Activated CD4-positive, alpha-beta T cell treated with anti-CD3 and anti-CD28 coated beads, Interleukin-2, amount 50 U/mL, for 1 hour (primary cell): ENCODE data around the gene CNR2.
"Not testable (repeated sequence)": the region's sequence is repeated elsewhere in the genome, so short reads cannot be mapped to it uniquely, and the experiment has no call there.

Experiments used
- DNase-seq: peaks from one replicate; pipeline ENCODE4 v3.0.0-alpha.2; 2020

Gene CNR2

DNA sequence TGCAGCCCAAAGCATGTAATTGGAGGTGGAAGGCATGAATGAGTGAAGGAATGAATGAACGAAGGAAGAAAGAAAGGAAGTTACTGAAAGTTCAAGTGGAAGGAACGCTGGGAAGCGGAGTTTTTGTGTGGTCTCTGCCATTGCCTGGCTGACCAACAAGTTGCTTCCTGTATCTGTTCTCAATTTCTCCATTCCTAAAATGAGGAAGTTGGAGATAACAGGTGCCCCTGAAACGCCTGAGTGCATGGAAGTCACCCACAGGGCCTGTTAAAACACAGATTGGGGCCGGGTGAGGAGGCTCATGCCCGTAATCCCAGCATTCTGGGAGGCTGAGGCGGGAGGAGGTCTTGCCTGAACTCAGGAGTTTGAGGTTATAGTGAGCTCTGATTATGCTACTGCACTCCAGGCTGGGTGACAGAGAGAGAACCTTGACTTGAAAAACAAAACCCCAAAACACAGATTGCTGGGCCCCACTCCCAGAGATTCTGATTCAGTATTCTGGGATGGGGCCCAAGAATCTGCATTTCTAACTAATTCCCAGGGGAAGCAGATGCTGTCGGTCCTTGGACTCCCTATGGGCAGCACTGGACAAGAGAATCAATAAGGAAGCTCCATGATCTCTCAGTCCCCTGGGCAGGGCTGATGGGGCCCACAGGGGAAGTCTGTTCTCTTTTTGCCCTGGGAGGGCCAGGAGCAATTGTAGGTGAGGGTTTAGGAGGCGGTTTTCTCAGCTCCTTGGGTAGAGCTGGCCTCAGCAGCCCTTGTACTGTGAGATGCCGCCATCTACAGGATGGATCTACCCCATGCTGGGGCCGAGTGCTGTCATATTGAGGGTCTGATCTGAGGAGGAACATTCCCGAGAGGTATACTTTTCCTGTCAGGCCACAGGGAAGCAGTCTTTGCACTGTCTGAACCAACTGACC lies 3.3 kb upstream of the CNR2 start:
- peak; percentile 26 for DNase-seq

DNA sequence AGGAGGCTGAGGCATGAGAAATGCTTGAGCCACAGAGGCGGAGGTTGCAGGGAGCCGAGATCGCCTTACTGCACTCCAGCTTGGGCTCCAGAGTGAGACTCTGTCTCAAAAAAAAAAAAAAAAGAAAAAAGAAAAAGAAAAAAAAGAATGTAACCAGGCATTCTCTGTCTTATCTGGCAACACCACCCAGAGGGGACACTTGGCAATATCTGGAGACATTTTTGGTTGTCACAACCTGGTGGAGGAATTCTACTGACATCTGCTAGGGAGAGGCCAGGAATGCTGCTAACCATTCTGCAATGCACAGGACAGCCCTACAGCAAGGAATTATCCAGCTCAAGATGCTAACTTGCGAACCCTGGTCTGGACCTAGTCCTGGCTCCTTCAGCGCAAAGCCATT lies 2.3 kb upstream of the CNR2 start:
- DNase-seq = no peak

DNA sequence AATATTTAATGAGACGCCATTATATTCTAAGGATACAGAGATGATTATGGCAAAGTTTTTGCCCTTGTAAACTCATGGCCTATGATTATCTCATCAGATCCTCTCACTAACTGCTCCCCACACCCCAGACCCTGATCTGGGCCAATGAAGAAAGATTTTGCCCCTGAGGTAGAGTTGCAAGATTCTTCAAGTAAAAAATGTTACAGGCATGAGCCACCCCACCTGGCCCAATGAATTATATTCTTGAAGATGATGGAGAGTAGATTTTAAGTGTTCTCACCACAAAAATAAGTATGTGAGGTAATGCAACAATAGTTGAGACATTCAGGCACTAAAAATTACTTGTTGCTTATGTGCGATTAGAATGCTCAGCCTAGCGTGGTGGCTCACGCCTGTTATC lies 1.8 kb upstream of the CNR2 start:
- DNase-seq = no peak

DNA sequence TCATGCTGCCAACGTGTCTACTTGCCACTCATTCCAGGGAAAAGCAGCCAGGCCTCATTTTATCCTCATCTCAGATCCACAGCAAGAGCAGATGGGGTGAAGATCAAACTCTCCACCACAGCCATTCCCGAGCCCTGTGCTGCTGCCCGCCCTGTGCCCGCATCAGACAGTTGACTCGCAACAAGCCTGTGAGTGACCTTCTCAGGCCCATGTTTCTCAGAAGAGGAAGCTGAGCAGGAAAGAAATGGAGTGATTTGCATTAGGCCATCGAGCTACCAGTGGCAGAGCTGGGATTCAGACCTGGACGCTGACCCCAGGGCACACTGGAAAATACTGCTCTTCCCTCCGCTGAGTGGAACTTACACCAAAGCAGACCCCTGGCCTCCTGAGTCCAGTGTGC lies 1.2 kb downstream of the CNR2 start:
- DNase-seq = no peak

DNA sequence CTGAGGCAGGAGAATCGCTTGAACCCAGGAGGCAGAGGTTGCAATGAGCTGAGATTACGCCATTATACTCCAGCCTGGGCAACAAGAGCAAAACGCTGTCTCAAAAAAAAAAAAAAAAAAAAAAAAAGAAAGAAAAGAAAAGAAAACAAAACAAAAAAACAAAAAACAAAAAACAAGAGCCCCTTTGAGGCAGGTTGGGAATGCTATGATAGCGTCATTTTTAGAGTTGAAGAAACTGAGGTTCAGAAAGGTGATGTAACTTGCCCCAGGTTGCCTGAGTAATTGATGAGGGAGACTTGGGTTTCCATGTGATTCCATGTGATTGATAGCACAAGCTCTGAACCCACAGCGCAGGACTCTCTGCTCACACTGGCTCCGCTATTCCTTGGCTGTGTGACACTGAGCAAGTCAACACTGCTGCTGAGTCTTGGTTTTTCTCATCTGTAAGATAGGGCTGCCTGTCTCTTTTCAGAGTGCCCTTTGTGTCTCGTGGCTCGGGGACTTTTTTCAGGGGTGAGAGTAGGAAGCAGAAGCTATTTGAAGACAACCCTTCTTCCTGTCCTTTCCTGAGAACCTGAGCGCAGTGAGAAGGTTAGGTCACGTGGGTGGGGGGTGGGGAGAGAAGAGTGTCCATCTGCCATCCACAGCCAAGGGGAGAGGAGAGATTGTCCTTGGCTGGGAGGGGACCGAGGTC lies 2.5 kb downstream of the CNR2 start:
- DNase-seq = no peak

DNA sequence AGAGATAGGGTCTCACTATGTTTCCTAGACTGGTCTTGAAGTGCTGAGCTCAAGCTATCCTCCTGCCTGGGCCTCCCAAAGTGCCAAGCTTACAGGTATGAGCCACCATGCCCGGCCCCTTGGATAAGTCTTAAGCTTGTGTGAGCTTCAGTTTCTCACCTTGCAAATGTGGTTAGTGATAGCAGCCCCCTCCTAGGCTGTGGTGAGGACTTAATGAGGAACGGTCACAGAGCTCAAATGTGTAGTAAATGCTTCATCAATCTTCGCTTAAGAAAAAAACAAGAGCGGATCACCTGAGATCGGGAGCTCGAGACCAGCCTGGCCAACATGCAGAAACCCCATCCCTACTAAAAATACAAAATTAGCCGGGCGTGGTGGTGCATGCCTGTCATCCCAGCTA lies 3.0 kb downstream of the CNR2 start:
- no peak for DNase-seq

DNA sequence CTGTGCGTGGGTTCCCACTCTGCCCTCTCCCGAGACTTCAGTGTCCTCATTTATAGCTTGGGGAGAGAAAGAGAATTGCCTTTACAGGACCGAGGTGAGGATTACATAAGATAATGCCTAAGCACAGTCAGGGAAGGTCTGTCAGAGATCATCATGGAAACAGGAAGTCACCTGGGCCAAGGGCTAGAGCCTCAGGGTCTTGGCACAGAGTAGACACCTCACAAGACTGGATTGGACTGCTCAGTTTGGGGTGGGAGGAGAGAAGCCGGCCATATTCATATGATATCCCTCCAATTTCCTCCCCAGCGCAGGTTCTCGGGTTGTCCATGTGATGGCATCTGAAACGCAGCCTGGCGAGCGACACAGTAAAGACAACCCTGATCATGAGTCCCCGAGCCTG lies 3.8 kb downstream of the CNR2 start:
- no peak for DNase-seq

DNA sequence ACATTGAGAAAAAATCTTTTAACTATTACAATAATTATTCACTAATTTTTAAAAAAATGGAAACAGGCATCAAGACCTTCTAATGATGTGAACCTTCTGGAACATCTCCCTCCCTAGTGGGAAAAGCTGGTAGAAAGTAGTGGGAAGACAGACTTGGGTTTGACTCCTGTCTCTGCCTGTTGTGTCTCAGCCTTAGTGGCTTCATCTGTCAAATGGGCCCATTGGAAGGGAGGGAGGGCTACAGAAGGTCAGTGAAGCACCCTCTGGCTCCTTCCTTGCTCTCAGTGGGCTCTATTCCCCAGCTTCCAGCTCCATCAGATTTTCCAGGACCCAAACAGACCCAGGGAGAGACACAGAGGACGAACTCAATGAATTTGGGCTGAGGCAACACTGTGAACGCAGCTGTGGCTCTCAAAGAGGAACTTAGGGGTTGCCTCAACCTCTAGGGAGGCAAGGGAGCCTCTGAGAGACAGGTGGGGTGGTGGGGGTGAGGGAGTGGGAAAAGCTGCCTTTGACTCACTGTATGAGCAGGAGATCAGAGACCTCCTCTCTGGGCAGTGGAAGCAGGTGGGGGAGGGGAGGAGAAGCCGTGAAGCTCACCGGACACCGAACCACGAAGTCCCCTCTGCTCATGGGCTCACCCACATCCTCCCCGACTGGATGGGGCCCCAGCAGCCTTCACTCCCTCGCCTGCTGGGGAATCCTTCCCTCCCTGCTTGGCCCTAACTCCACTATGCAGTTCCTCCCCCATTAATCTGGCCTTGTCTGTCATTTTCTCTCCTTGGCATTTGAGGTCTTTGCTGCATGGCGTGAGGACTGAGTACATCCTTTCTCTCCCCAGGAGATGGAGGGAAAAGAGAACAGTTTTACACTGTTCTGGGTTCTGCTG lies 4.5 kb downstream of the CNR2 start:
- DNase-seq = no peak

DNA sequence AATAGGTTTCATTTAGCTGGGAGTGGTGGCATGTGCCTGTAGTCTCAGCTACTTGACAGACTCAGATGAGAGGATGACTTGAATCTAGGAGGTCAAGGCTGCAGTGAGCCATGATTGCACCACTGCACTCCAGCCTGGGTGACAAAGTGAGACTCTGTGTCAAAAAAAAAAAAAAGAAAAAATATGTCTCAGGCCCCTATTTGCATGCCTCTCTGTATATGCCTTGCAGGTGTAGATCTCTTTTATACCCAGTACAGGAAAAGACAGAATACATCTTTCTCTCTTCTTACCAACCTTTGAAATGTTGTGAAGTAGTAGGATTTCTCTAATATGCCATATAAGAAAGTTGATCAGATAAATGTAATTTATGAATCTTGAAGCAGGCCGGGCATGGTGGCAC lies 6.4 kb downstream of the CNR2 start:
- no peak for DNase-seq

DNA sequence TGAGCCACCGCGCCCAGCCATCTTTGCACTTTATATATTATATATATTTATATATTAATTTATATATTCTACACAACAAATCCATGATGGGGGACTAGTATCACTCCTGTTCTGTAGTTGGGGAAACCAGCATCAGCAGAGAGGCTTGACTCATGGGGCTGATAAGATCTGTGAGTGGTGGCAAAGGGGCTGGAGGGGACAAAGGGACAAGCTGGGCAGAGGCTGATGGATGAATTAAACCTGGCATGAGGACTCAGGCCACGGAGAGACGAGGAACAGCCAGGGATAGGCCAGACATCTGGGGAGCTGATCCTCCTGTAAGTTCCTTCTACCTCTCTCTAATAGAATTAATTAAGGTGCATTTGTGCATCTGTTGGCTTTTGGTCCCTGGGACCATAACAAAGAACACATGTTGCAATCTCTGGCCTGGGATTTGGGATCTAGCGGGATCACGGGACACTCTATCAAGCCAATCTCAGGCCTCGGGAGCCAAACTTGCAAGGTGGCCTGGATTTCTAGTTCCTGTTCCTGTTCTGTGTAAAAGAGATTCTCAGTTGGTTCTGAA lies 7.6 kb downstream of the CNR2 start:
- no peak for DNase-seq

DNA sequence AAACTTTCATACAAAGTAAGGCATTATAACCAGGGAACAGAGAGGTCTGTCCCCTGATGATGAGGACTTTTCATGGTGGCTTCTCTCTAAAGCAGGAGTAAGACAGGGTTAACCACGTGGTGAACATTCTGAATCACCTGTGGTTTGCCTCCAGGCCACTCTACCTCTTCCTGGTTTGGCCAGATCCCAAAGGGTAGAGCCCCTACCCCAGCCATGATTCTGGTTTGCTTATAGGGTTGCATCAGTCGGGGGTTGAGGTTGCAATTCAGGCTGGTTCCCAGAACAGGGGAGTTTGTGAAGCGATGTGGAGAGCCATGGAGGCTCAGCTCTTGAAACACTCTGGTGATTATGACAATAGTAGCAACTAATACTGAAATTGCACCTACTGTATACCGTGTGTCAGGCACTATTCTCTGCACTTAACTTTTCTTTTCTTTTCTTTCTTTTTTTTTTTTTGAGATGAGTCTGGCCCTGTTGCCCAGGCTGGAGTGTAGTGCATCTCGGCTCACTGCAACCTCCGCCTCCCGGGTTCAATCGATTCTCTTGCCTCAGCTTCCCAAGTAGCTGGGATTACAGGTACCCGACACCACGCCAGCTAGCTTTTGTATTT lies 8.3 kb downstream of the CNR2 start:
- no peak for DNase-seq

DNA sequence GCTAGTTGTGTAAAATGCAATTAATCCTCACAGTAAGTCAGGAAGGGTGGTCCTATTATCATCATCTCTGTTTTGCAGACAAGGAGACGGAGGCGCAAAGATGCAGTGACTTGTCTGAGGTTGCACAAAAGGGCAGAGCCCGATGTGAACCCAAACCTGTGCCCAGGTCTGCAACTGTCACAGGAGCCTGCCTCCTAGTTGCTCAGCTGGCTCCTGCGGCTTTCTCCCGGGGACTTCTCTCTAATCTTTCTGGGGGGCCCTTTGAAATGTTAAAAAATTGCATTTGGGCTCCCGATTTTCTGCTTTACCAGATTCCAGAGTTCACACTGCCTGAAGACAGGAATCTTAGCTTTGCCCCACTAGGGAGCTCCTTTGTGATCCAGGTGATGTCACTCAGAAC lies 9.4 kb downstream of the CNR2 start:
- DNase-seq = no peak

DNA sequence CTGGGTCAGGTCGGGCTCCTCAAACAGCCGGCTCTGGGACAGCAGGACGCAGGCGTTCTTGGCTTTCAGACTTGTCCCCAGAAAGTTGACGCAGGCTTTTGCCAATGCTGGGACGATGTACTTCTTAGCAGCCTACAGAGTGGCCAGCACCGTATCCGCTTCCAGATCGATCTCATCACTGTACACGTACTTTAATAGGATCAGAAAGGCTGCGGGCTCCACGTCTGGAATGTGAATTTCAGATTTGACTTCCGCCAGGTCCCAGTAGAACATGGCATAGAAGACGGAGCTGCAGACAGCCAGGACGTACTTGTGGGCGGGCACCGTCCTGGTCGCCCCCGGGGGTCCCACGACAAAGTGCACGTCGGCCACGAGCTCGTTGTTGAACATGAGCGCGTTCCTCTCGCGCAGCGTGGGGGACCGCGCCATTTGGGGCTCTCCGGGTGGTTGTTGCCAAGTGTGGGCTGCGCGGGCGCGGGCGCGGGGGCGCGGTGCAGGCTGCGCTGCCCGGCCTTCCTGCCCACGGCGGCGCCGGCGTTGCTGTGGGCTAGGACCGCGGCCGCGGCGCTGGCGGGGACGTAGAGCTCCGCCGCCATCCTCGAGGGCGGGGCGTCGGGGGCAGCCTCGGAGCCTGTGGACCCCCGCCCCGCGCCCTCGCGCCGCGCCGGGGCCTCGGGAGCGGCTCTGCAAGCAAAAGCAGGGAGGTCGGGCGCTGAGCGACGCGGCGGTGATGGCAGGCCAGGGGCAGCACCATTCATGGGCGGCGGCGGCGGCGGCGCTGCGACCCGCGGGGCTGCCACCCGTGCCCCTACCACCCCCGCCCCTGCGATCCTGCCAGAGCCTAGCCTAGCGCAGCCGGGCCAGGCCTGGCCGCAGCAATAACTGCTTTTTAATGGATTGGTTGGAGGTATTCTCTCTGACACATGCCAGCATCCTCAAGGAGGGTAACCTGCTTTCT lies 10.6 kb downstream of the CNR2 start:
- no peak for DNase-seq

DNA sequence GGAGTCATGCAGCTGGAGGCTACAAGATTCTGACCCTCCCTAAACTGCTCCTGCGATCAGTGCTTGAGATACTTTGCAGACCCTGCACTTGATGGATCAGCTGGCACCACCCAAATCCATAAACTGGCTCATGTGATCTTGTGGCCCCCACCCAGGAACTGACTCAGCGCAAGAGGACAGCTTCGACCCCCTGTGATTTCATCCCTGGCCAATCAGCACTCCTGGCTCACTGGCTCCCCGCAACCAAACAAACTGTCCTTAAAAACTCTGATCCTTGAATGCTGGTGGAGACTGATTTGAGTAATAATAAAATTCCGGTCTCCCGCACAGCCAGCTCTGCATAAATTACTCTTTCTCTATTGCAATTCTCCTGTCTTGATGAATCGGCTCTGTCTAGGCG lies 13.1 kb downstream of the CNR2 start:
- DNase-seq = not testable (repeated sequence)

DNA sequence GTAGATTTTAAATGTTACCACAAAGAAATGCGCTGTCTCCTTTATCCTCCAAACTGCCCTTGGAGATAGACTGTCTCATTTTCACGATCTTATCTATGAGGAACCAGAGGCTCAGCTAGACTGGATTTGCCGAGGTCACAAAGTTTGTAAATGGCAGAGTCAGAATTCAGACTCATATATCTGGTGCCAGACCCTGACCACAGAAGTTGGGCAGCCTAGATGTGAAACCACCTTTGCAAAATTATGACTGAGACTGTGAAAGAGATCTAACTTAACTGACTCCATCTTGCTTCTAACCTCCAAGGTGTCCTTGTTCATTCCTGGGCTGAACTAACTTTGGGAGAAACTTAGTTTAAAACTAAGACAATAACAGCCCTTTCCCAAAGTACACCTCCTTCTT lies 14.1 kb downstream of the CNR2 start:
- DNase-seq = no peak

DNA sequence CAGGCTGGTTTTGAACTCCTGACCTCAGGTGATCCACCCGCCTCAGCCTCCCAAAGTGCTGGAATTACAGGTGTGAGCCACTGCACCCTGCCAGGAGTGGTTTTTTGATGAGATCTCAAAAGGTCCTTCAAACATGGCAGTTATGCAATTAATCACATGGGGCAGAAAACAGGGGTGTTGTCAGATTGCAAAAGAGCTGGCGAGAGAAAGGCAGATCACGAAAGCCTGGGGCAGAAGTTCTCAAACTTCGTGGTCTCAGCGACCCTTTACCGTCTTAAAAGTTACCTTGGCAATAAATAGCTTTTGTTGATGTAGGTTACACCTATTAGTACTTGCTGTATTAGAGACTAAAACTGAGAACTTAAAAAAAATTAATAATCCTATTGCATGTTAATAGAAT lies 16.1 kb downstream of the CNR2 start:
- DNase-seq = no peak

DNA sequence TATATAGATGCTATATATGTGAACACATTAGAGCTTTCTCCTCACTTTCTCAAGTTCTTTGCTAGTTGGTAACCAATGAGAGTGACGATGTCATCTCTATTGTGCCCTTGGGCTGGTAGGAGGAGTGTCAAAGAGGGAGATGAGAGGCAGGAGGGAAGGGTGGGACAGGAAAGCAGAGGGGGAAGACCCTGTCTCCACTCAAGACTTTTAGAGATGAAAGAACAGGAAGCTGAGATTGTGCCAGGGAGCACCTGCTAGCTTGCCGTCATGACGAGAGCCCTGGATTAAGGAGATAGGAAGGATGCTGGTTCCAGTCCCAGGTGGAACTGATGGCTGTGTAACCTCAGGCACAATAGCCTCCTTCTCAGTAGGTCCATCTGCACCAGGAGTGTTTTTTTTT lies 16.7 kb downstream of the CNR2 start:
- DNase-seq = no peak

DNA sequence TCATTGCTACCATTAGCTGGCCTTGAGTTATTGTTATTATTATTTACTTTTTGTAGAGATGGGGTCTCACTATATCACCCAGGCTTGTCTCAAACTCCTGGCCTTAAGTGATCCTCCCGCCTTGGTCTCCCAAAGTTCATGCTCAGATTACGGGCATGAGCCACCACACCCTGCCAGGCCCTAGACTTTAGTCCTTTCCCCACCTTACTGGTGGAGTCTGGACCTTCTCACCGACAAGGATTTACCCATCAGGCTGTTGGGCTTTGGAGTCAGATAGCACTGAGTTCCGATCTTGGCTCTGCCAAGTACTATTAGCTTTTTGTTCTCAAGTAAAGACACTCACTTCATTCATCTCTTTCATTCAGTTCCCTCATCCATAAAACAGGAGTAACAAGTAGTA lies 17.2 kb downstream of the CNR2 start:
- no peak for DNase-seq

DNA sequence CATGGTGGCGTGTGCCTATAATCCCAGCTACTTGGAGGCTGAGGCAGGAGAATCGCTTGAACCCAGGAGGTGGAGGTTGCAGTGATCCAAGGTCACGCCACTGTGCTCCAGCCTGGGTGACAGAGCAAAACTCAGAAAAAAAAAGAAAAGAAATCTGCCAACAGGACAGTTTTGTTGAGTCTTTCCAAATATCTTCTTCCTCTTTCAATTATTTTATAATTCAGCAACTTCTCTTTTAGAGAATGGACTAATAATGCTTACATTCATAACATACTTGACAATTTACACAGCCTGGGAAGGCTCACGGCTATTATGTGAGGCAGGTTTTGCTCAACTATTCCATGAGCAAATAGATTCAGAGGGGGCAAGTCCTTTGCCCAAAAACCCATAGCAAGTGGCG lies 18.1 kb downstream of the CNR2 start:
- no peak for DNase-seq

DNA sequence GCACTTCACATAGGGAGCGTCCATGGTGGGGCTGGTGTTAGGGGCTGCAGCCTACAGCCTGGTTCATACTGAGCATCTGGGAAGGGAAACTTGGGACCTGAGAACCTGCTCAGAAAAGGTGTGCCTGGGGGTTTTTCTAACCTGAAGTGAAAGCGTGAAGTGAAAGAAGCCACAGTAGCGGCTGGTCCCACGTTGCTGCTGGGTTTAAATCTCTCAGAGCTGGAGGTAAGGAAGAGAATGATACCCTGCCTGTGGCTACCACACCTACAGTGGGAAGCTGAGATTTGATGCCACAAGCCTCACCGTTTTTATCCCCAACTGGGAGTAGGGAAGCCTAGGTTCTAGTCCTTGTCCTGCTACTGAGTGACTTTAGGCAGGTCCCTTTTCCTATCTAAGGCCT lies 24.1 kb downstream of the CNR2 start:
- DNase-seq = no peak

DNA sequence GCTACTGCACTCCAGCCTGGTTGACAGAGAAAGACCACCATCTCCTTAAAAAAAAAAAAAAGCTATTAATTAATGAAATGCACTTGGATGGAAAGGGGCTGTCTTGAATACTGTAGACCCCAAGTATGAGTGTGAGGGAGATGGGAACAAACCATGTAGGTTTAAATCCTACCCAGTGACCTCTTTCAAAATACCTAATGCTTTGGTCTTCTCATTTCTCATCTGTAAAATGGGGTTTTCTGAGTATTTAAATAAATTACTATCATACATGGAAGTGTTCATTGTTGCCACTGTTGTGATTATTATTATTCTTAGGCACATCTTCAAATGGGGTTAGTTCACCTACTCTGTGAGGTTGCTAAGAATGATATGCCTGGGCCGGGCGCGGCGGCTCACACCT lies 27.9 kb downstream of the CNR2 start:
- DNase-seq = no peak

DNA sequence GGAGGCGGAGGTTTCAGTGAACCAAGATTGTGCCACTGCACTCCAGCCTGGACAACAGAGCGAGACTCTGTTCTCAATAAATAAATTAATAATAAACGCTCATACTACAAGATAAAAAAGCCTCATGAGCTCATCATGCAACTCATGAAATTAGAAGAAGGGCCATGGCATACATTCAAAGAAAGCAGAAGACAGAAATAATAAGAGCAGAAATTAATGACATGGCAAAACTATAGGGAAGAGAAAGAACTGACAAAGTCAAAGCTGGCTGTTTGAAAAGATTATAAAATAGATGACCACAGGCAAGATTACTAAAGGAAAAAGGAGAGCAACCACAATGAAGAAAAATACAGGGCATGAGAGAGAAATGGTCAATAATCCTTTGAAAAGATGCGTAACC lies 30.4 kb downstream of the CNR2 start:
- no peak for DNase-seq
